Activated CD4-positive, alpha-beta T cell treated with anti-CD3 and anti-CD28 coated beads for 4 hours (primary cell): ENCODE results near the gene GRID2.

Source experiments
- DNase-seq, 2 donors: peaks; one replicate each; pipeline ENCODE4 v3.0.0-alpha.2; 2020

Gene GRID2

GRCh38 chr4:92776080-92776479 is 472.3 kb downstream of the GRID2 start:
- no peak for DNase-seq

GRCh38 chr4:92789741-92790140 is 486.0 kb downstream of the GRID2 start:
- DNase-seq, result no peak

- DNase-seq, result no peak
These were observed 488.2 kb downstream of the GRID2 start for GRCh38 chr4:92791871-92792440.

GRCh38 chr4:92809381-92809780 is 505.6 kb downstream of the GRID2 start:
- no peak for DNase-seq

- no peak for DNase-seq
These were observed 508.9 kb downstream of the GRID2 start for GRCh38 chr4:92812652-92813051.

- no peak for DNase-seq
These were observed 510.9 kb downstream of the GRID2 start for GRCh38 chr4:92814677-92815076.

GRCh38 chr4:92825256-92825655 is 521.5 kb downstream of the GRID2 start:
- no peak for DNase-seq

GRCh38 chr4:92825791-92826190 is 522.0 kb downstream of the GRID2 start:
- no peak for DNase-seq

- no peak for DNase-seq
These were observed 527.0 kb downstream of the GRID2 start for GRCh38 chr4:92830771-92831170.

GRCh38 chr4:92840880-92841279 is 537.1 kb downstream of the GRID2 start:
- DNase-seq, result no peak

GRCh38 chr4:92843784-92844183 is 540.0 kb downstream of the GRID2 start:
- DNase-seq, result no peak

- DNase-seq, result no peak
These were observed 543.3 kb downstream of the GRID2 start for GRCh38 chr4:92847026-92847425.

- DNase-seq, result no peak
These were observed 558.7 kb downstream of the GRID2 start for GRCh38 chr4:92862509-92862908.

- no peak for DNase-seq
These were observed 560.3 kb downstream of the GRID2 start for GRCh38 chr4:92864096-92864495.

- no peak for DNase-seq
These were observed 568.8 kb downstream of the GRID2 start for GRCh38 chr4:92872604-92873003.

GRCh38 chr4:92885632-92886031 is 581.9 kb downstream of the GRID2 start:
- no peak for DNase-seq

GRCh38 chr4:92952426-92952825 is 648.7 kb downstream of the GRID2 start:
- no peak for DNase-seq

- DNase-seq, result no peak
These were observed 649.1 kb downstream of the GRID2 start for GRCh38 chr4:92952897-92953296.

GRCh38 chr4:92953462-92953861 is 649.7 kb downstream of the GRID2 start:
- DNase-seq, result no peak

GRCh38 chr4:92961881-92962280 is 658.1 kb downstream of the GRID2 start:
- DNase-seq, result no peak

- no peak for DNase-seq
These were observed 659.1 kb downstream of the GRID2 start for GRCh38 chr4:92962831-92963230.

GRCh38 chr4:92968556-92968955 is 664.8 kb downstream of the GRID2 start:
- DNase-seq, result no peak

- no peak for DNase-seq
These were observed 665.2 kb downstream of the GRID2 start for GRCh38 chr4:92968996-92969395.

- DNase-seq, result no peak
These were observed 666.0 kb downstream of the GRID2 start for GRCh38 chr4:92969650-92970379.

- DNase-seq, result no peak
These were observed 667.2 kb downstream of the GRID2 start for GRCh38 chr4:92970996-92971395.
